HUES48 (cell line): ENCODE measurements around the gene PER1.
A peak's percentile ranks its signal among the peaks of the same experiment; 100 is the strongest.

Source experiments
- H3K27ac ChIP-seq: one replicate; pipeline ENCODE4 v1.7.0; 2013; ENCODE audit warnings: low read depth, low read length, inconsistent platforms
- H3K27me3 ChIP-seq: 2 replicates; pipeline ENCODE4 v1.6.1; 2013; ENCODE audit warnings: mild to moderate bottlenecking, low read length; ENCODE audit not compliant: control insufficient read depth, insufficient read depth
- H3K36me3 ChIP-seq: 2 replicates; pipeline ENCODE4 v1.6.1; 2013; ENCODE audit warnings: low read length; ENCODE audit not compliant: control insufficient read depth, insufficient read depth
- H3K4me1 ChIP-seq: 2 replicates; pipeline ENCODE4 v1.6.1; 2013; ENCODE audit warnings: mild to moderate bottlenecking, low read length; ENCODE audit not compliant: control insufficient read depth, insufficient read depth
- H3K4me3 ChIP-seq: 2 replicates; pipeline ENCODE4 v1.5.1; 2013; ENCODE audit warnings: mild to moderate bottlenecking, low read depth, low read length
- H3K9ac ChIP-seq: 2 replicates; pipeline ENCODE4 v1.6.1; 2013; ENCODE audit warnings: mild to moderate bottlenecking, low read depth, low read length, moderate library complexity
- H3K9me3 ChIP-seq: 2 replicates; pipeline ENCODE4 v1.6.1; 2013; ENCODE audit warnings: low read length; ENCODE audit not compliant: control insufficient read depth, insufficient read depth

The PER1 gene, protein sequence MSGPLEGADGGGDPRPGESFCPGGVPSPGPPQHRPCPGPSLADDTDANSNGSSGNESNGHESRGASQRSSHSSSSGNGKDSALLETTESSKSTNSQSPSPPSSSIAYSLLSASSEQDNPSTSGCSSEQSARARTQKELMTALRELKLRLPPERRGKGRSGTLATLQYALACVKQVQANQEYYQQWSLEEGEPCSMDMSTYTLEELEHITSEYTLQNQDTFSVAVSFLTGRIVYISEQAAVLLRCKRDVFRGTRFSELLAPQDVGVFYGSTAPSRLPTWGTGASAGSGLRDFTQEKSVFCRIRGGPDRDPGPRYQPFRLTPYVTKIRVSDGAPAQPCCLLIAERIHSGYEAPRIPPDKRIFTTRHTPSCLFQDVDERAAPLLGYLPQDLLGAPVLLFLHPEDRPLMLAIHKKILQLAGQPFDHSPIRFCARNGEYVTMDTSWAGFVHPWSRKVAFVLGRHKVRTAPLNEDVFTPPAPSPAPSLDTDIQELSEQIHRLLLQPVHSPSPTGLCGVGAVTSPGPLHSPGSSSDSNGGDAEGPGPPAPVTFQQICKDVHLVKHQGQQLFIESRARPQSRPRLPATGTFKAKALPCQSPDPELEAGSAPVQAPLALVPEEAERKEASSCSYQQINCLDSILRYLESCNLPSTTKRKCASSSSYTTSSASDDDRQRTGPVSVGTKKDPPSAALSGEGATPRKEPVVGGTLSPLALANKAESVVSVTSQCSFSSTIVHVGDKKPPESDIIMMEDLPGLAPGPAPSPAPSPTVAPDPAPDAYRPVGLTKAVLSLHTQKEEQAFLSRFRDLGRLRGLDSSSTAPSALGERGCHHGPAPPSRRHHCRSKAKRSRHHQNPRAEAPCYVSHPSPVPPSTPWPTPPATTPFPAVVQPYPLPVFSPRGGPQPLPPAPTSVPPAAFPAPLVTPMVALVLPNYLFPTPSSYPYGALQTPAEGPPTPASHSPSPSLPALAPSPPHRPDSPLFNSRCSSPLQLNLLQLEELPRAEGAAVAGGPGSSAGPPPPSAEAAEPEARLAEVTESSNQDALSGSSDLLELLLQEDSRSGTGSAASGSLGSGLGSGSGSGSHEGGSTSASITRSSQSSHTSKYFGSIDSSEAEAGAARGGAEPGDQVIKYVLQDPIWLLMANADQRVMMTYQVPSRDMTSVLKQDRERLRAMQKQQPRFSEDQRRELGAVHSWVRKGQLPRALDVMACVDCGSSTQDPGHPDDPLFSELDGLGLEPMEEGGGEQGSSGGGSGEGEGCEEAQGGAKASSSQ (N-terminal part only)

DNA sequence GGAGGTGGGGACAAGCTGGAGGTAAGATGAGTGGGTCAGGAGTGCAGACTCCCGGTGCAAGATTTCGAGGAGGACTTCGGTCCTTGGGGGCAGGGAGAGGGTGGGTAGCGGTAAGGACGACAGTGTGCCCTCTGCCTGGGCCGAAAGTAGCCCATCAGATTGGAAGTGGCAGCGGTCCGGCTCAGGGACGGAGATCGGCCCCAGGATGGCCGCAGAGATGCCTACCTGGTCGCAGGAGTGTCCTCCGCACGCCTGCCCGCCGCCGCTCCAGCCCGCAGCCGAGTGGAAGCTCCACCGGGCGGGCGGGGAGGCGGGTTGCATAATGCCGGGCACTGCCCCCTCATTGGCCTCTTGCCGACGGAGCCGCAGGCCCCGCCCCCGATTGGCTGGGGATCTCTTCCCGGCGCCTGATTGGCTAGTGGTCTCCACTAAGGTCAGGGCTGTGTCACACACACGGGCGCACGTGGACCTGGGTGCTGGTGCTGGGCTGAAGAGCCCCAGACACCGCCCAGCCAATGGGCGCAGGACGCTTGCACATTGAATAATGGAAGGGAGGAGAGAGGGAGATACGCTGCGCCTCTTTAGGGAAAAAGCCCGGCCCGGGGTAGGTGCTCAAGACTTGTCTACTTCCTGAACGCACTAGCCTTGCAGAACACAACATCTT is at the start of gene PER1:
TSS of gene PER1 (minus strand) at position 293 of the 664 bp plus-strand sequence. CDS start 1,698 bp downstream, outside the sequence.
- Histone ChIP-seq H3K27ac (peak within 1 kb of the TSS; percentile 52), H3K4me3 (peak within 1 kb of the TSS; percentile 80), H3K9ac (no peak within 1 kb of the TSS; the same call in 1 of the 2 replicates), H3K27me3 (no peaks in the 10 kb centered on the region), H3K9me3 (no peaks in the 10 kb centered on the region), H3K36me3 (peaks cover 29% of the 10 kb centered on the region), H3K4me1 (peaks cover 17% of the 10 kb centered on the region)

- Histone ChIP-seq H3K27ac (peak overlapping the region; percentile 82), H3K4me1 (peaks cover 8% of the 10 kb centered on the region), H3K36me3 (no peaks in the 10 kb centered on the region), H3K4me3 (peak overlapping the region; percentile 65), H3K9ac (0 out of 2 replicates have a peak overlapping the region, but pooled peaks have one; percentile 27), H3K27me3 (peaks cover 13% of the 10 kb centered on the region), H3K9me3 (no peaks in the 10 kb centered on the region)
Measured at GRCh38 chr17:8192070-8192815, 40.0 kb upstream of the PER1 start.

- no peaks in the 10 kb centered on the region for H3K9me3 ChIP-seq
- H3K4me3 ChIP-seq: peak overlapping the region; percentile 78
- H3K36me3 ChIP-seq: no peaks in the 10 kb centered on the region
- no peak overlapping the region for H3K9ac ChIP-seq
- H3K4me1 ChIP-seq: peaks cover 8% of the 10 kb centered on the region
- H3K27me3 ChIP-seq: peaks cover 13% of the 10 kb centered on the region
- H3K27ac ChIP-seq: peak overlapping the region; percentile 48
Measured at GRCh38 chr17:8190506-8190905, 38.3 kb upstream of the PER1 start.

GRCh38 chr17:8189711-8190477 is 37.7 kb upstream of the PER1 start, which contains the start of gene BORCS6:
TSS of gene BORCS6 (minus strand) at chr17:8190180. CDS start at chr17:8190140, 40 bp downstream.
- Histone ChIP-seq H3K9me3 (no peaks in the 10 kb centered on the region), H3K36me3 (no peaks in the 10 kb centered on the region), H3K9ac (no peak within 1 kb of the TSS), H3K27ac (peak within 1 kb of the TSS; percentile 52), H3K4me3 (peak within 1 kb of the TSS; percentile 78), H3K27me3 (peaks cover 13% of the 10 kb centered on the region), H3K4me1 (peaks cover 8% of the 10 kb centered on the region)

- H3K27me3 ChIP-seq: peaks cover 13% of the 10 kb centered on the region
- H3K9ac ChIP-seq: no peak overlapping the region
- H3K27ac ChIP-seq: no peak overlapping the region
- no peaks in the 10 kb centered on the region for H3K9me3 ChIP-seq
- peaks cover 8% of the 10 kb centered on the region for H3K4me1 ChIP-seq
- peak overlapping the region; percentile 78 for H3K4me3 ChIP-seq
- H3K36me3 ChIP-seq: no peaks in the 10 kb centered on the region
Measured at GRCh38 chr17:8189041-8189710, 37.0 kb upstream of the PER1 start.

GRCh38 chr17:8188263-8188839 is 36.1 kb upstream of the PER1 start:
- no peaks in the 10 kb centered on the region for H3K36me3 ChIP-seq
- H3K27me3 ChIP-seq: peaks cover 13% of the 10 kb centered on the region
- no peaks in the 10 kb centered on the region for H3K9me3 ChIP-seq
- H3K4me3 ChIP-seq: peak overlapping the region; percentile 78
- H3K9ac ChIP-seq: no peak overlapping the region
- peaks cover 8% of the 10 kb centered on the region for H3K4me1 ChIP-seq
- no peak overlapping the region for H3K27ac ChIP-seq

DNA sequence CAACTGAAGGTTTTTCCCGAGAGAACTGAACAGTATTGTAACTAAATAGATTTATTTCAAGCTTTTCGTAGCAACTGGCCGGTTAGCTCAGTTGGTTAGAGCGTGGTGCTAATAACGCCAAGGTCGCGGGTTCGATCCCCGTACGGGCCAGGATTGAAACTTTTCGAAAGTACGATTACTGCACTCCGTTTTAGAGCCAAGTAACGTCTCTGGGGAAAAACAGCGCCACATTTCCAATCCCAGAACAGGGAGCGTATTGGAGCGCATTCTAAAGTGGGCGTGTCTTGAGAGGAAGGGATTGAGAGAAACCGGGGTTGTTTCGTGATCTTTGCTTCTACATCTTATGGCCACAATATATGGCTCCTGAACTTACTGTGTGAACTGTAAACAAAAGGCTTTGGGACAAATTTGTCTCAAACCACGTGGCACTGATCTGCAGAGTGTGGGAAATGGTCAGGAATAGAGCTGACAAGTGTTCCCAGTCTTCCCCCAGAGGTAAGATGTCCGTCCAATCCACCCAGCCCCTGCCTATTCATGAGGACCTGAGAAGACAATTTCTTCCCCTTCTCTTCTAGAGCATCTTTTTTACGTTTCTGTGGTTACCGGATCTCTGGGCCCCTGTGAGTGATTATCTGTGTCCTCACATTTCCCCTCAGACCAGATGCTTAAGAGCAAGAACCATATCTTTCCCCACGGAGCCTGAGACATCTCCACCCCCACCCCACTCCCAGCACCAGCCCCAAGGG is 35.5 kb upstream of the PER1 start:
- Histone ChIP-seq H3K27ac (peak overlapping the region; percentile 78), H3K9ac (0 out of 2 replicates have a peak overlapping the region, but pooled peaks have one; percentile 17), H3K4me3 (peak overlapping the region; percentile 87), H3K36me3 (no peaks in the 10 kb centered on the region), H3K27me3 (peaks cover 13% of the 10 kb centered on the region), H3K9me3 (no peaks in the 10 kb centered on the region), H3K4me1 (peaks cover 8% of the 10 kb centered on the region)

DNA sequence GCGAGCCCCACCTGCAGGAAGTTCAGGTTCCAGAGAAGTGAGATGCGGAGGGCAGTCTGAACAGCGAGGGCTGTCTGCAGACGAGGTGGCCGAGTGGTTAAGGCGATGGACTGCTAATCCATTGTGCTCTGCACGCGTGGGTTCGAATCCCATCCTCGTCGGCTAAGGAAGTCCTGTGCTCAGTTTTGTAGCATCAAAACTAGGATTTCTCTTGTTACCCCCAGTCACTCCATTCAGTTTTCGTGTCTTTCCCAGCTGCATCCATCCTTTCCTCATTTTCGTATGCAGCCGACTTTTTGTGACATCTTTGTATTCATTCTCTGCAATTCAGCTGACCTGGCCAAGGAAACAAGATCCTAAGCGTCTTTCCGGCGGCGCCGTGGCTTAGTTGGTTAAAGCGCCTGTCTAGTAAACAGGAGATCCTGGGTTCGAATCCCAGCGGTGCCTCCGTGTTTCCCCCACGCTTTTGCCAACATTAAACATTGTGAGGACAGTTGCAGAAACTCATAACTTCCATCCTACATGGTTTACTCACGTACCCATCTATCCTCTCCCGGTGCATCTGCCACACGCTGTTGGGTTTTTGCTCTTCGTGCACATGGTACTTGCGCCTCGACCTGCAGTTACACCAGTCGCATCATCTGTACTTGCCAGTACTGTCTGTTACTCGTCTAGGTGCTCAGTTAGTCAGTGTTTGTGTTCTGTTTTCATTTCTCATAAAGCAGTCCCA is 34.7 kb upstream of the PER1 start:
- Histone ChIP-seq H3K36me3 (no peaks in the 10 kb centered on the region), H3K4me3 (peak overlapping the region; percentile 87), H3K27ac (peak overlapping the region; percentile 78), H3K4me1 (peaks cover 8% of the 10 kb centered on the region), H3K9ac (0 out of 2 replicates have a peak overlapping the region, but pooled peaks have one; percentile 17), H3K27me3 (peaks cover 13% of the 10 kb centered on the region), H3K9me3 (no peaks in the 10 kb centered on the region)
